HG03280 (cell line): ENCODE data around the gene TECPR1.

Experiments
- ATAC-seq: cut with Tn5 transposase; IDR thresholded peaks from one replicate; pipeline ENCODE4 v1.9.1; 2021; ENCODE audit warnings: mild to moderate bottlenecking, moderate library complexity; ENCODE audit not compliant: unreplicated experiment

Gene TECPR1

DNA sequence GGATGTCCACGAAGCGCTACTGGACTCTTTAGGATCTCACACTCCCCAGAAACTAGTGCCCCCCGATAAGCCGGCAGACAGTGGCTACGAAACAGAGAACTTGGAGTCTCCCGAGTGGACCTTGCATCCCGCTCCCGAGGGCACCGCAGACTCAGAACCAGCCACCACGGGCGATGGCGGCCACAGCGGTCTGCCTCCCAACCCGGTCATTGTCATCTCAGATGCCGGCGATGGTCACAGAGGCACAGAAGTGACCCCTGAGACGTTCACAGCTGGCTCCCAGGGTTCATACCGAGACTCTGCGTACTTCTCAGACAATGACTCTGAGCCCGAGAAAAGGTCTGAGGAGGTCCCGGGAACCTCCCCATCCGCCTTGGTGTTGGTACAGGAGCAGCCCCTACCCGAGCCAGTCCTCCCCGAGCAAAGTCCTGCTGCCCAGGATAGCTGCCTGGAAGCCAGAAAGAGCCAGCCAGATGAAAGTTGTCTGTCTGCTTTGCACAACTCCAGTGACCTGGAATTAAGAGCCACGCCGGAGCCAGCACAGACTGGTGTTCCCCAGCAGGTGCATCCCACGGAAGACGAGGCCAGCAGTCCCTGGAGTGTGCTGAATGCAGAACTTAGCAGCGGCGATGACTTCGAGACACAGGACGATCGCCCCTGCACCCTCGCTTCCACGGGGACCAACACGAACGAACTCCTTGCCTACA lies 58.4 kb downstream of the TECPR1 start:
- ATAC-seq, result no peak

- no peak for ATAC-seq
Measured at GRCh38 chr7:98192781-98193457, 59.1 kb downstream of the TECPR1 start.

GRCh38 chr7:98191668-98192431 lies 60.2 kb downstream of the TECPR1 start:
- ATAC-seq, result no peak

GRCh38 chr7:98189559-98189958 lies 62.5 kb downstream of the TECPR1 start:
- ATAC-seq, result no peak

DNA sequence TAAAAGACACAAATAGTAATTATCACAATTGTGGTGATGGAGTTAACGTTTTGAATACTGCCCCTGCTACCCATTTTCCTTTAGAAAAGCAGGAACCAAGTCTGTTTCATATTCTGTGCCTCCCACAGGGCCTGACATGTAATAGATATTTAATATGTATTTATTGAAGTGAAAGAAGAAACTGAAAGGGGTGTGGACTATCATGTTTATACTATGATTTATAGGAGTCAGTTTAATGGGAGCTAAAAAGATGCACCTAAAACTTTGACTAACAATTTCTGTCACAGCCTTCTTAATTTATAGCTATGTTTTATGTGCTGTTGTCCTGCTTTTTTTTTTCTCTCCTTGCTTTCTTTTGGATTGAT lies 64.9 kb downstream of the TECPR1 start:
- no peak for ATAC-seq

- ATAC-seq, result no peak
Measured at GRCh38 chr7:98186452-98187137, 65.4 kb downstream of the TECPR1 start.

- ATAC-seq, result no peak
Measured at GRCh38 chr7:98185101-98185500, 66.9 kb downstream of the TECPR1 start.

- no peak for ATAC-seq
Measured at GRCh38 chr7:98180751-98181150, 71.3 kb downstream of the TECPR1 start.

- ATAC-seq, result no peak
Measured at GRCh38 chr7:98178762-98179490, 73.1 kb downstream of the TECPR1 start.

DNA sequence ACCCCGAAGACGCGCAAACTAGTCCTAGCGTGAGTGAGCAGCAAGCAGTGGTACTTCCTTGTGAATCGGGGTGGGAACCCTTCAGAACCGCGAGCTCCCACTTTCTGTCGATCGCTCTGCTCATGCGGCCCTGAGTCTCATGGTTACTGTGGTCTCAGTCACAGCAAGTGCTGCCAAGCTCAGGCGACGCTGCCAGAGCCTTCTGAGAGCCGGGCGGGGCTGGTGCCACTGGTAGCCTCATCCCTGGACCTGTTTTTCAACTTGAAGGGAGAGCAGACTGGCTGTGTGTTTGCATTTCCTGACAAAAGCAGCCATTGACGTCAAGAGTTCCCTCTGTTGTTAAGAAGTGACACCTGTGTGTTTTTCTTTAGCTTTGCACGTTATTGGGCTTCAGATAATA lies 73.7 kb downstream of the TECPR1 start:
- ATAC-seq, result no peak

- ATAC-seq, result no peak
Measured at GRCh38 chr7:98177553-98177952, 74.5 kb downstream of the TECPR1 start.

GRCh38 chr7:98175260-98175940 lies 76.6 kb downstream of the TECPR1 start:
- no peak for ATAC-seq

DNA sequence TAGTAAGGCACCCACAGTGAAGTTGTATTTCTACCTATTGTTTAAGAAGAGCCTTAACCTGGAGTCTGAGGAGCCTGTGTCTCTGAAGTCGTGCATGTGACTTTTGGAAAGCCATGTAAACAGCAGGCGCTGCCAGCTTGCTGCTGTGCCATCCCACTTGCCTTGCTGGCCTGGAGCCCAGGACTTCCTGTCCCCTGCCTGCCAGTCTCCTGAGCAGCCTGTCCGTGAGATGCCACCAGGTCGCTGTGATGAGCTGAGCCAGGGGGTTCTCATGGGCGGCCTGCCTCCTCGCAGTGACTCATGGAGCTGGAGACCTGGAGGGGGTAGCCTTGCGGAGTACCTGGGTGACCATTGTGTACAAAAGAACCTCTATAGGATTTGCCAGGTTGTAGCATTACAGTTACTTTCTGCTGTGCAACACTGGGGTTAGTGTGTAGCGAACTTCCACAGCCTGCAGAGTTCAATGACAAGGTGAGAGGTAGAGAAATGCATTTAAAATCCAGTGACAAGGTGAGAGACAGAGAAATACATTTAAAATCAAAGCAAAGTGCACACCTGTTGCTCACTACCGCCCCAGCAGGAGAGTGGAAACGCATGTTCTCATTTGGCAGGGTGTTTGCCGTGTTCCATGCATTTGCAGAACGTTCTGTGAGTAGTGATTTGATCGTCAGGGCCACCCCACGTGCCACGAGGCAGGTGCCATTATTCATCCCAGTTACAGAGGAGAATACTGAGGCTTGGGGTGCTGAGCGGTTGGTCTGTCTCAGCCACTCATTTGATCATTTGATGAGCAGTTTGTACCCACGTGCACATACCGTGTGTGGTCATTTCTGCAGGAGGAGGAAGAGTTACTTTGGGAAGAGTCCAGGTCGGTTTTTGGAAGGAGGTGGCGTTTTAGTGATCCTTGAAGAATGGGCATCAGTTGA lies 77.4 kb downstream of the TECPR1 start:
- no peak for ATAC-seq

- no peak for ATAC-seq
Measured at GRCh38 chr7:98171449-98171848, 80.6 kb downstream of the TECPR1 start.

DNA sequence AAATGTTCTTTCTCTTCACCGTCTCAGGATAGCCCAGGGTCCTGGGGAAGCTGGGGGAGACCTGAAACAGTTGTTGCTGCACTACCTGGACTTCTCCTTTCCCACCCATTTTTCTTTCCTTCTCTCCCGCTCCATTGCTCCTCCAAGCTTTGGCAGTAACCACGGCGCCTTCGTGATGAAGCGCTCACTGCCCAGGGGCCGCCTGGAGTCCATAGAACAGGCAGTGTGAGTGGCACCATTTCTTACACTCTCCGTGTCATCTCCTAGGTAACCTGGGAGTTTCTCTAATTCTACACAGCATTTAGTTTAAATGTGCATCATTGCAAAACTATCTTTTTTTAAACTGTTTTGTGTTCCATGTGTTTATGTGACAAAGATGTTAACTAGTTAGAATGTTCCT lies 81.1 kb downstream of the TECPR1 start:
- no peak for ATAC-seq

DNA sequence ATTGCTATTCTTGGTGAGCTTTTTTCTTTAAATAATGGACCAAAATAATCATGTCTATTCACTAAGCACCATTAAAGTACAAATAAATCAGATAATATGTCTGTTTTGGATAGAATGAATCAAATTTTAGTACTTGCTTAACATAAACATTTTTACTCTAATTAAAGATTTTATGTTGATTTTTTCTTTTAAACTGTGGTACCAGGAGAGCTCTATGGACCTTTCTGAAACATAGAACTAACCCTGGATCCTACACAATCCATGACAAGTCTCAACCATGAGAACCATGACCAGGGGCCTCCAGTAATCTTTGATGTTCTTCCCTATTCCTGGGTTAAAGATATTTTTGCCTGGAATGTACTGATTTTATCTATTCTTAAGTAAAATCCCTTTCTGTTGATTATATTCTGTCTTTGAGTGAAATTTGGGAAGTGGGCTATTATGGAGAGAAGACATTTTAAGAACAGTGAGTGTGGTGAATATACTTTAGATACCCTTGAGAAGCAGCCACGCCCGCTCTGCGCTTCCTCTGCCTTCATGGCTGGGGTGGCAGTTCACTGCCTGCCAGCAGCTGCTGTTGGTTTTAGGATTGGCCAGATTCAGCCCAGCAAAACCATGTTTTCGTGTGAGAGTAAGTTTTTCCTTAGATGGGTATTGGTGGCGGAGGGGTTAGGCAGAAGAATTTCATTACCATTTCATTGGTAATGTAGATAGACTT lies 83.0 kb downstream of the TECPR1 start:
- no peak for ATAC-seq

DNA sequence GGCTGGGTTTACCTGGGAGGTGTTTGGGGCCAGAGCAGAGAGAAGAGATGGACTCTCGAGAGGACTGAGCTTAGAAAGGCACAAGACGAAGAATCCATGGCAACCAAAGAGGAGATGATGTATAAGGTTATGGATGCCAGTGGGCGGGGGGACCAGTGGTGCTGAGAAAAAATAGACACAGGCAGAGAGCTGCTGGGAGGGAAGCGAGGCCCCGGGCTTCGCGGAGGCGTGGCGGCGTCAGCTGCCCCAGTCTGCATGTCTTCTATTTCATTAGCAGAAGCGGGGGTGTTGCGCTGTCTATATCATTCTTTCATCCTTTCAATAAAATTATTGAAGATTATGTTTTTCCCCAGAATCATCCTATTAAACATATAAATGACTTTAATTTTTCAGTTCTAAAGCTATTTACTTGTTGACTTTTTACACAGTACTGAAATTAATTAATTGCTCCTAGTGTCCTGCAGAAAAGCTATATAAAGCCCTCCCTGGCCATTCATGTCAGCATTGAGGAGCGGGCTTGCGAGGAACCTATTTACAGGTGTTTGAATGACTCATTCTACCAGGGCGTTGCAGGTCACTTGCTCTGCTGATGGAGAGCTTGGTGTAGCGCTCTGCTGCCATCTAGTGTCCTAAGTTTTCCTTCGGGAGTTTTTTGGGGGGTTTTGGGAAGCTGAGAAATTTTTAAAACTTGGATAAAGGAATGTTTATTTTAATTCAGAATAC lies 83.7 kb downstream of the TECPR1 start:
- ATAC-seq, result no peak

DNA sequence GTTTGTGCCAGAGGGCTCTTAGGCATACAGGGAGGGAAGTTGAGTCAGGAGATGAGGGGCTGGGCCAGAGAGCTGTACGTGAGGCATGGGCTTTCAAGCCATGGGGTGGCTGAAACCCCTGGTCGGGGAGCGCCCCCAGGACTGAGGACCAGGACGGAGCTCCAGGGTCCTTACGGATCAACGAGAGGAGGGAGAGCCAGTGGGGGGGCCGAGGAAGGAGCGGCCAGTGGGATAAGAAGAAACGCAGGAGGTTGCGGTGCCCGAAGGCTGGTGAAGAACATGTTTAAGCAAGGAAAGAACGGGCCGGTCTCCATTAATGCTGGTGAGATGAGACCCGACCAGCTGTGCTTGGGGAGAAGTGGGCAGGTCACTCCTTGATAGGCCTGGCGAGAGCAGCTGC lies 84.4 kb downstream of the TECPR1 start:
- no peak for ATAC-seq
